Epithelial cell of esophagus (primary cell): ENCODE data around the gene KLC3.

Experiments used
- DNase-seq: peaks from one replicate; pipeline ENCODE4 v3.0.0; 2010; ENCODE audit warnings: low read depth
- H3K4me3 ChIP-seq: 2 replicates; pipeline ENCODE4 v1.5.1; 2011; ENCODE audit warnings: mild to moderate bottlenecking, low read length, control low read depth
- CTCF ChIP-seq: IDR thresholded peaks from 2 replicates; pipeline ENCODE4 v1.5.1; 2011; ENCODE audit warnings: low read depth, mild to moderate bottlenecking, low read length, control low read depth, inconsistent platforms; ENCODE audit not compliant: insufficient read depth; ENCODE audit errors: missing control alignments

KLC3 gene

DNA sequence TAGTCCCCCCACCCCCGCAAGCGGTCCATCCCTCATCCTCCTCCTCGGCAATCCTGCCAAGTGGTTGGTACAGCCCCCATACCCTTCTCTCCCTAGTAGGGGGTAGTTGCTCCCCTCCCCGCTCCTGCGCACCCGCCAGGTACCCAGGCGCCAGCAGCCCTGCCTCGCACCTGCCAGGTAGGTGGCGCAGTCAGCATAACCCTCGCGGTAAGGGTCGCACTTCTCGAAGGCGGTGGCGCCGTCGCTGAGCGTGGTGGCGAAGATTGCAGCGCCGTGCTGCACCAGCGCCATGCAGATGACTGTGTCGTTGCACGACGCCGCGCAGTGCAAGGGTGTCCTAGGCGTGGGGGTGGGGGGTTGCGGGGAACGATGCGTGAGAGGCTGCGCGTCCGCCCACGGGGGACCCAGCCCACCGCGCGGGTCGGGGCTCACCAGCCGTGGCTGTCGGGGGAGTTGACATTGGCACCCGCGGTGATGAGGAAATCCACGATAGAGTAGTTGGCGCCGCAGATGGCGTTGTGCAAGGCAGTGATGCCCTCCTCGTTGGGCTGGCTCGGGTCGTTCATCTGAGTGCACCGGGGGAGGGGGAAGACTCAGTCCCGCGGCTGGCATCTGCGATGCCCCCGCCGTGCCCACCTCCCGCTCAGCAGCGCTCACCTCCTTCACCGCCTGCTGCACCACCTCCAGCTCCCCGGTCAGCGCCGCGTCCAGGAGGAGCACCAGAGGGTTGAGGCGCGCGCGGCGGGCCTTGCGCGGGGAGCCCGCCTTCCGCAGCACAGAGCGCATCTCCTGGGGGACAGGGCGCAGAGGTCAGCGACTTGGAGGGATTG, 45.1 kb downstream of the KLC3 start:
- no peak overlapping the region for H3K4me3 ChIP-seq

GRCh38 chr19:45391346-45391745, 50.8 kb downstream of the KLC3 start:
- peak; percentile 31 for DNase-seq
- no peak overlapping the region for H3K4me3 ChIP-seq
- TF ChIP-seq CTCF = no peak

More for the DNA sequence above, 45.1 kb downstream of the KLC3 start:
- DNase-seq = no peak
- TF ChIP-seq CTCF = no peak

DNA sequence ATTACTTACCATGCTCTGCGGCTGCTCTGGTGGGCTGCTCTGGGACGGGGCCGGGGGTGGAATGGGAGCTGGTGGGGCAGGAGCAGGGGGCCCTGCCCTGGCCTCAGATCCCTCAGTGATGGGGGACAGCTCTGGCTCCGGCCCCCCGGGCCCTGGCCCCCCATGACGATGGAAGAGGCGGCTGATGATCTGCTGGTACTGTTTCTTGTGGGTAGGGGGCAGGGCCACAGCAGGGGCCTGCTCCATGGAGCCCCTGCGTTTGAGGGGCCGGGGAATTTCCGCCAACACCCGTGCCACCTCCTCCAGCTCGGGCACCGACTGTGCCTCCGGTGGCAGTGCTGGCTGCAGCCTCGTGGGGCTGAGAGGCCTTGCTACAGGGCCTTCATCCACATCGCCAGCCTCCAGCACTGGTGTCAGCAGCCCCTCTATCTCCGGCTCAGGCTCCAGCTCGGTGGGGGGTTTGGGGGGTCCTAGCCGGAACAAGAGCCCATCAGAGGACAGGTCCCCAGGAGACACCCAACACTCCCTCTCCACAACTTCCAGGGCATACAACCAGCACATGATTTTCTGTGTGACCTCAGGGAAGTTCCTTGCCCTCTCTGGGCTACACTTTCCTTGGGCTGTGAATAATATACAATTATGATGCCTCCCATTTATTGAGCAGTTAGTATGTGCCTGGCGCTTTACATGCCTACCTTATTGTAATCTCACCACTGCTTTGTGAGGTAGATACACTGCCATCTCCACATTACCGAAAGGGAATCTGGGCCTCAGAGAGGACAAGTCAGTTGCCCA, 51.5 kb downstream of the KLC3 start:
- H3K4me3 ChIP-seq = no peak overlapping the region
- no peak for DNase-seq
- TF ChIP-seq CTCF = no peak

DNA sequence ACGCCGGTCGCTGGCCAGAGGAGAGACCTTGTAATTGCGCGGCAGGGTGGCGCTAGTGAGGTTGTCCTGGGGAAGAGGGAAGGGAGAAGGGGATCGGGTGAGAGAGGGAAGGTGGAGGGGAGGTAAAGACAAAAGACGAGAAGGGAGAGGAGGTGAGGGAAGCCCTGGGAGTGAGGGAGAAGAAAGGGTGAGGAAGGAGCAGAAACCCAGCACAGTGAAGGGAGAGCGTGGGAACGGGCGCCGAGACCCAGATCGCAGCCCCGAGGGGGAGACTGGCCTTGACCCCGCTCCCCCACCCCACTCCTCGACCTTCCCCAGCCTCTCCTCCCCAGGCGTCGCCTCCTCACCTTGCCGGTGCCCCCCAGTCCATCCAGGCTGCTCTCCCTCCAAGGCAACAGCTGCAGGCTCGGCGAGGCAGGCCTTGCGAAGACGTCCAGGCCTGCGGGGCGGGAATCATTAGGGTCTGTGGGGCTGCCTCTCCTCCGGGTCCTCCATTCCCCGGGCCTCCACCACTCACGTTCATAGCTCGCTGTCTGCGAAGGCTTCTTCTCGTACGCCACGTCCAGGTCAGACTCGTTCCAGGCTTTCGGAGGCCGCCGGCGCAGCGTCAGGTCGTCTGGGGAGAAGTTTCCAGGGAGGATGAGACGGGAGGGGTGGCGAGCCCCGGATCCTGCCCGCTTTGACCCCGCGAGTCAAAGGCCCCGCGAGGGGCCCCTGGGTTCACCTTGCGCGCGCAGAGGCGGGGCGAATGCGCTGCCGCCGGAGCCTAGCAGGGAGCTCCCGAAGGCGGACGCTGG, 55.5 kb downstream of the KLC3 start:
- TF ChIP-seq CTCF = no peak
- no peak for DNase-seq
- H3K4me3 ChIP-seq = no peak overlapping the region

DNA sequence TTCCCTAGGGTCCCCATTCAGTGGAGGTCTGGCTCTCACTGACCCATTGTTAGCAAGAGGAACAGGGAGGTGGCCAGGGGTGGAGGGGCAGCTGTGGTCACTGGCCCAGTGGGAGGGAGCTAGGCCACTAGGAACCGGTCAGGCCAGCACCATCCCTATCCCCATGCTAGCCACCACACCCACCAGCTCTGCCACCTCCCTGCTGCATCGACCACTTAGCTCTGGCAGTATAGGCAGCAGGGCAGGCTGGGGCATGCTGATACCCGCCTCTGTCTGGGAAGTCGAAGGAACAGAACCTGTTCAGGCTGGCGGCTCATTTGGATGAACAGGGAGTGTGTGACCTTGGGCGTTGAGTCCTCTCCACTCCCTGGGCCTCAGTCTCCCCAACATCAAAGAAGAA, 59.6 kb downstream of the KLC3 start:
- peak; percentile 99 for DNase-seq
- H3K4me3 ChIP-seq = peak overlapping the region; percentile 7
- TF ChIP-seq CTCF = no peak
